Measurements from ENCODE around the gene ELFN1. TPM values are rescaled to one million over a fixed set of nuclear protein-coding genes. Genes with fewer than 3 reads are reported as not detected.

ELFN1 gene
- total and polyA plus RNA-seq, 9 of the 15 experiments (the other 6 are each of a cell fraction or from before 2014, with no cell fraction given) = 0.04 to 0.64 (median 0.18) TPM; not detected in 2

GRCh38 chr7:1741751-1742554 is 71.9 kb downstream of the ELFN1 start (continued):
- TF ChIP-seq ZBTB40 (IDR thresholded peaks at IDR 0.05) = peak; percentile 87
- 0 out of 2 replicates have a peak, but pooled peaks have one; percentile 23 for TF ChIP-seq ZBTB40 (CRISPR knock-in tag; IDR thresholded peaks at IDR 0.05)
- no peak for TF ChIP-seq MITF (IDR thresholded peaks at IDR 0.05)
- TF ChIP-seq L3MBTL2 (IDR thresholded peaks at IDR 0.05) = peak; percentile 94
- TF ChIP-seq GTF2E2 (tag; IDR thresholded peaks at IDR 0.05) = peak; percentile 53; the same call in 1 of the 2 replicates
- no peak for TF ChIP-seq FOXA1 (IDR thresholded peaks at IDR 0.05; ENCODE audit: borderline replicate concordance)
- TF ChIP-seq ZHX1 (conservative IDR thresholded peaks at IDR 0.05; ENCODE audit: low read length) = no peak
- 0 out of 3 replicates have a peak, but pooled peaks of 1 of the 2 experiments have one; percentile 32 for TF ChIP-seq CBX3 (IDR thresholded peaks at IDR 0.05; ENCODE audit: borderline replicate concordance in 1 of 2, low read length in 2 of 2)
- no peak for TF ChIP-seq DIDO1 (tag; IDR thresholded peaks at IDR 0.05; ENCODE audit: low read depth)
- no peak for TF ChIP-seq PHB2 (IDR thresholded peaks at IDR 0.05; ENCODE audit: low read depth)
- no peak for TF ChIP-seq ZNF134 (CRISPR knock-in tag; conservative IDR thresholded peaks at IDR 0.05)
